ENCODE measurements around the gene FOXF1. TPM values are rescaled to one million over a fixed set of nuclear protein-coding genes. Genes with fewer than 3 reads are reported as not detected.

Gene FOXF1
- polyA plus RNA-seq, 1 donor (not counting 4 experiments of a cell fraction or from before 2014, with no cell fraction given) = not detected

DNA sequence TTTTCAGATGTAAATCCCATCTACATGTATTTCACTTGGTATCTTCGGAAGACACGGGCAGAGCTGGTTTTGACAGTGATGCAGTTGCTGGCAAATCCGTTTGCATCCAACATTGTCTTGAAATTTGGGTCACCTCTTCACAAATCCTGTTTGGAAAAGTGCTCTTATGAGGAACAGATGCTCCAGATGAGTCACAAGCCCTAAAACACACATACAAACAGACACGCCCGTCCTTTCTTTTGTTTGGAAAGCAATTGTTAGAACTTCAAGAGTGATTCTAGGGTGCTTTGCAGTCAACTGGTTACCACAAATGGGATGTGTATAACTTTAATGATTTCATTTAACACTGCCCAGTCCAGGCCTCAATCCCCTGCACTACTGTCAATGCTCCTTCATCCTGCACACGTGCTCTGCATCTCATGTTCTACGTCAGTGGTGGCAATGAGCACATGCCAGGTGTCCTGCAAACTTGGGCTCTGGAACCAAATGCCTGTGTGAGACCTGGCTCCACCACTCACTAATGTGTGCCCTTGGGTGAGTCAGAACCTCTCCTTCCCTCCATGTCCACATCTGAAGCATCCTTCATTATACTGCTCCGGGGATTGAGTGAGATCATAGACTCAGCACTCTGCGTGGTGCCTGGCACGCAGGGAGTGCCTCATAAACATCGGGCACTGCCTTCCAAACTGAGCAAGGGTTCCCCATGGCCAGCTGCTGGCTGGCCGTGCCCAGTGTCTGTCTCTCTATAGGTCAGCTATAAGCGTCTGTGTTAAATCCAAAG is 19.3 kb upstream of the FOXF1 start:
- TF ChIP-seq EZH2 (IDR thresholded peaks at IDR 0.05; ENCODE audit: low read length) = no peak
- no peak for TF ChIP-seq CTCF (optimal IDR thresholded peaks at IDR 0.05 in 1 of 3, IDR thresholded peaks at IDR 0.05 in 1 of 3, conservative IDR thresholded peaks at IDR 0.05 in 1 of 3; ENCODE audit: extremely low read depth in 1 of 3, insufficient read depth in 2 of 3, low read length in 3 of 3)
- Histone ChIP-seq H3K9me1 (ENCODE audit: control insufficient read depth, extremely low read depth, insufficient read depth, low read length) (no peaks in the 10 kb centered on the region), H3K4me3 (ENCODE audit: control insufficient read depth in 2 of 3, extremely low read depth in 1 of 3, insufficient read depth in 2 of 3, low read depth in 1 of 3, low read length in 3 of 3) (no peak overlapping the region), H3K79me2 (ENCODE audit: control insufficient read depth, insufficient read depth, low read length) (no peaks in the 10 kb centered on the region), H3K36me3 (ENCODE audit: control insufficient read depth in 2 of 2, extremely low read depth in 1 of 2, insufficient read depth in 2 of 2, low read length in 2 of 2) (no peaks in the 10 kb centered on the region), H3K27ac (ENCODE audit: control insufficient read depth, insufficient read depth, low read length) (no peak overlapping the region), H3K4me1 (ENCODE audit: control insufficient read depth, extremely low read depth, insufficient read depth, low read length) (no peaks in the 10 kb centered on the region), H3K4me2 (ENCODE audit: control insufficient read depth, extremely low read depth, insufficient read depth, low read depth, low read length) (no peak overlapping the region), H3K9me3 (ENCODE audit: control insufficient read depth, low read depth, low read length) (no peaks in the 10 kb centered on the region), H3K9ac (ENCODE audit: control insufficient read depth, extremely low read depth, insufficient read depth, low read length) (no peak overlapping the region), H3K27me3 (ENCODE audit: control insufficient read depth, extremely low read depth, insufficient read depth, low read length) (peaks cover 56% of the 10 kb centered on the region), H4K20me1 (ENCODE audit: control insufficient read depth, extremely low read depth, insufficient read depth, low read length) (no peaks in the 10 kb centered on the region), H2AFZ (ENCODE audit: control insufficient read depth, low read length) (no peak overlapping the region)
- dilution Hi-C loops (cut with MboI; ENCODE audit: extremely low pct_ligation_motif_present, low sequenced_read_pairs) = no loop called here
- FAIRE-seq (no peak), DNase-seq (ENCODE audit: low read depth, low spot score) (no peak)

GRCh38 chr16:86491640-86492023 is 18.7 kb upstream of the FOXF1 start:
- H3K27ac ChIP-seq (ENCODE audit: control insufficient read depth, insufficient read depth, low read length) = no peak overlapping the region
- H2AFZ ChIP-seq (ENCODE audit: control insufficient read depth, low read length) = no peak overlapping the region
- dilution Hi-C loops (cut with MboI; ENCODE audit: extremely low pct_ligation_motif_present, low sequenced_read_pairs) = no loop called here
- H3K9ac ChIP-seq (ENCODE audit: control insufficient read depth, extremely low read depth, insufficient read depth, low read length) = no peak overlapping the region
- no peak for FAIRE-seq
- no peaks in the 10 kb centered on the region for H3K79me2 ChIP-seq (ENCODE audit: control insufficient read depth, insufficient read depth, low read length)
- TF ChIP-seq EZH2 (IDR thresholded peaks at IDR 0.05; ENCODE audit: low read length) = no peak
- no peak for TF ChIP-seq CTCF (optimal IDR thresholded peaks at IDR 0.05 in 1 of 3, IDR thresholded peaks at IDR 0.05 in 1 of 3, conservative IDR thresholded peaks at IDR 0.05 in 1 of 3; ENCODE audit: extremely low read depth in 1 of 3, insufficient read depth in 2 of 3, low read length in 3 of 3)
- H3K9me1 ChIP-seq (ENCODE audit: control insufficient read depth, extremely low read depth, insufficient read depth, low read length) = no peaks in the 10 kb centered on the region
- no peaks in the 10 kb centered on the region for H3K36me3 ChIP-seq (ENCODE audit: control insufficient read depth in 2 of 2, extremely low read depth in 1 of 2, insufficient read depth in 2 of 2, low read length in 2 of 2)
- no peaks in the 10 kb centered on the region for H3K9me3 ChIP-seq (ENCODE audit: control insufficient read depth, low read depth, low read length)
- H4K20me1 ChIP-seq (ENCODE audit: control insufficient read depth, extremely low read depth, insufficient read depth, low read length) = no peaks in the 10 kb centered on the region
- H3K27me3 ChIP-seq (ENCODE audit: control insufficient read depth, extremely low read depth, insufficient read depth, low read length) = peaks cover 62% of the 10 kb centered on the region
- H3K4me1 ChIP-seq (ENCODE audit: control insufficient read depth, extremely low read depth, insufficient read depth, low read length) = no peaks in the 10 kb centered on the region
- H3K4me2 ChIP-seq (ENCODE audit: control insufficient read depth, extremely low read depth, insufficient read depth, low read depth, low read length) = no peak overlapping the region
- DNase-seq (ENCODE audit: low read depth, low spot score) = no peak
- no peak overlapping the region for H3K4me3 ChIP-seq (ENCODE audit: control insufficient read depth in 2 of 3, extremely low read depth in 1 of 3, insufficient read depth in 2 of 3, low read depth in 1 of 3, low read length in 3 of 3)

Data from keratinocyte (primary cell).